Hepatocyte (in vitro differentiated cells): ENCODE results near the gene OR6N2. TPM values are rescaled to one million over a fixed set of nuclear protein-coding genes. Genes with fewer than 3 reads are reported as not detected.
A peak's percentile ranks its signal among the peaks of the same experiment; 100 is the strongest.

Source experiments
- DNase-seq: peaks from one replicate; pipeline ENCODE4 v3.0.0-alpha.2; 2016; ENCODE audit warnings: low spot score
- H2AFZ ChIP-seq: fragments of 200-600 bp; sonication (generic); 2 replicates; pipeline ENCODE4 v1.6.0; 2016; ENCODE audit warnings: antibody characterized with exemption, mild to moderate bottlenecking
- H3K27ac ChIP-seq: fragments of 200-600 bp; sonication (generic); 2 replicates; pipeline ENCODE4 v1.5.1; 2016; ENCODE audit warnings: mild to moderate bottlenecking
- H3K27me3 ChIP-seq: fragments of 200-600 bp; sonication (generic); 2 replicates; pipeline ENCODE4 v1.6.1; 2016
- H3K36me3 ChIP-seq: fragments of 200-600 bp; sonication (generic); replicated peaks from 2 replicates; pipeline ENCODE4 v1.5.1; 2016; ENCODE audit warnings: low read depth; ENCODE audit not compliant: insufficient read depth
- H3K4me1 ChIP-seq: fragments of 200-600 bp; sonication (generic); 2 replicates; pipeline ENCODE4 v1.5.1; 2016; ENCODE audit warnings: mild to moderate bottlenecking, moderate library complexity; ENCODE audit not compliant: insufficient read depth
- H3K4me2 ChIP-seq: fragments of 200-600 bp; sonication (generic); 2 replicates; pipeline ENCODE4 v1.6.0; 2016
- H3K4me3 ChIP-seq: fragments of 200-600 bp; sonication (generic); 2 replicates; pipeline ENCODE4 v1.5.1; 2016; ENCODE audit warnings: mild to moderate bottlenecking
- H3K79me2 ChIP-seq: fragments of 200-600 bp; sonication (generic); 2 replicates; pipeline ENCODE4 v1.6.0; 2017; ENCODE audit warnings: mild to moderate bottlenecking
- H3K9me2 ChIP-seq: fragments of 200-600 bp; sonication (generic); replicated peaks from 2 replicates; pipeline ENCODE4 v1.6.0; 2017; ENCODE audit warnings: mild to moderate bottlenecking; ENCODE audit not compliant: insufficient read depth
- H3K9me3 ChIP-seq: fragments of 200-600 bp; sonication (generic); 2 replicates; pipeline ENCODE4 v1.5.1; 2016; ENCODE audit warnings: low read depth, mild to moderate bottlenecking
- H4K20me1 ChIP-seq: fragments of 200-600 bp; sonication (generic); 2 replicates; pipeline ENCODE4 v1.6.0; 2016; ENCODE audit warnings: mild to moderate bottlenecking; ENCODE audit not compliant: insufficient read depth, poor library complexity, severe bottlenecking
- EZH2 ChIP-seq: fragments of 200-600 bp; sonication (generic); IDR thresholded peaks from 2 replicates; pipeline ENCODE4 v1.6.1; 2016; ENCODE audit warnings: antibody characterized with exemption, mild to moderate bottlenecking, borderline replicate concordance
- EZH2phosphoT487 ChIP-seq: fragments of 200-600 bp; sonication (generic); IDR thresholded peaks from one replicate; pipeline ENCODE4 v1.6.1; 2018; ENCODE audit warnings: antibody characterized with exemption, mild to moderate bottlenecking, low read depth, moderate library complexity; ENCODE audit not compliant: unreplicated experiment, severe bottlenecking
- WGBS: methylation state at CpG from one replicate; pipeline ENCODE4 v1.1.6; 2016; ENCODE audit warnings: low lambda C conversion rate; ENCODE audit errors: missing lambda C conversion rate; 5-methylcytosine and 5-hydroxymethylcytosine counted together
- polyA plus RNA-seq: library from polyadenylated mRNA; unstranded; fragments of >200 nt; fragmentation: Nextera tagmentation; extraction: Ambion mirVana; gene quantifications from 2 replicates; pipeline ENCODE4 v1.2.1, GENCODE V29; 2016
- total RNA-seq: library from RNA; depleted of rRNA; stranded (reverse); fragments of >200 nt; gene quantifications from 2 replicates; pipeline ENCODE4 v1.2.3, GENCODE V29; 2014
- TF ChIP-seq, protein P1 (sequence below): fragments of 200-600 bp; sonication (generic); IDR thresholded peaks from 2 replicates; pipeline ENCODE4 v1.5.1; 2016; ENCODE audit warnings: antibody characterized with exemption, mild to moderate bottlenecking; ENCODE audit not compliant: poor library complexity

The OR6N2 gene
- total and polyA plus RNA-seq, 2 experiments from 2014 or later: not detected

DNA sequence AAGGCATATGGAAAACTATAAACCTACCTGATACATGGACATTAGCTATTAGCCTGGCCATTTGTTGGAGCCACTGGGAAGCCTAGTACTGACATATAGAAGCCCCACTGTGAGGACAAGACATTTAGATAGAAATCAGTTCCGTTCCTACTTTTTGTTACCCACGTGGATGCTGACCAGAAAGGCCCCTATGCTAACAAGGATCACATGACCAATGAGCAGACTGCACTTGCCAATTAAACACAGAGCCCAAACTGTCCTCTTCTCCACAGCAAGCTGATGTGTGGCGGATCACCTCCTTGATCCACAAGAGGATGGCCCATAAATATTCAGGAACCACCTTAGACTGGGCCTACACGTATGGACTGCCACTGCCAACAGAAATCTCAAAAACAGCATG lies 49.3 kb downstream of the OR6N2 start:
- TF ChIP-seq, protein P1, sequence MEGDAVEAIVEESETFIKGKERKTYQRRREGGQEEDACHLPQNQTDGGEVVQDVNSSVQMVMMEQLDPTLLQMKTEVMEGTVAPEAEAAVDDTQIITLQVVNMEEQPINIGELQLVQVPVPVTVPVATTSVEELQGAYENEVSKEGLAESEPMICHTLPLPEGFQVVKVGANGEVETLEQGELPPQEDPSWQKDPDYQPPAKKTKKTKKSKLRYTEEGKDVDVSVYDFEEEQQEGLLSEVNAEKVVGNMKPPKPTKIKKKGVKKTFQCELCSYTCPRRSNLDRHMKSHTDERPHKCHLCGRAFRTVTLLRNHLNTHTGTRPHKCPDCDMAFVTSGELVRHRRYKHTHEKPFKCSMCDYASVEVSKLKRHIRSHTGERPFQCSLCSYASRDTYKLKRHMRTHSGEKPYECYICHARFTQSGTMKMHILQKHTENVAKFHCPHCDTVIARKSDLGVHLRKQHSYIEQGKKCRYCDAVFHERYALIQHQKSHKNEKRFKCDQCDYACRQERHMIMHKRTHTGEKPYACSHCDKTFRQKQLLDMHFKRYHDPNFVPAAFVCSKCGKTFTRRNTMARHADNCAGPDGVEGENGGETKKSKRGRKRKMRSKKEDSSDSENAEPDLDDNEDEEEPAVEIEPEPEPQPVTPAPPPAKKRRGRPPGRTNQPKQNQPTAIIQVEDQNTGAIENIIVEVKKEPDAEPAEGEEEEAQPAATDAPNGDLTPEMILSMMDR: no peak
- TF ChIP-seq EZH2phosphoT487 (no peak), EZH2 (no peak)
- H3K27ac ChIP-seq: no peak overlapping the region
- H2AFZ ChIP-seq: no peak overlapping the region
- H3K4me2 ChIP-seq: no peak overlapping the region
- H3K27me3 ChIP-seq: no peaks in the 10 kb centered on the region
- H3K4me1 ChIP-seq: no peaks in the 10 kb centered on the region
- H4K20me1 ChIP-seq: no peaks in the 10 kb centered on the region
- H3K79me2 ChIP-seq: no peaks in the 10 kb centered on the region
- no peak for DNase-seq
- no peaks in the 10 kb centered on the region for H3K9me3 ChIP-seq
- H3K4me3 ChIP-seq: no peak overlapping the region
- WGBS: 88% methylated on average over 4 of the region's 4 CpGs
- no peaks in the 10 kb centered on the region for H3K9me2 ChIP-seq
- no peaks in the 10 kb centered on the region for H3K36me3 ChIP-seq

DNA sequence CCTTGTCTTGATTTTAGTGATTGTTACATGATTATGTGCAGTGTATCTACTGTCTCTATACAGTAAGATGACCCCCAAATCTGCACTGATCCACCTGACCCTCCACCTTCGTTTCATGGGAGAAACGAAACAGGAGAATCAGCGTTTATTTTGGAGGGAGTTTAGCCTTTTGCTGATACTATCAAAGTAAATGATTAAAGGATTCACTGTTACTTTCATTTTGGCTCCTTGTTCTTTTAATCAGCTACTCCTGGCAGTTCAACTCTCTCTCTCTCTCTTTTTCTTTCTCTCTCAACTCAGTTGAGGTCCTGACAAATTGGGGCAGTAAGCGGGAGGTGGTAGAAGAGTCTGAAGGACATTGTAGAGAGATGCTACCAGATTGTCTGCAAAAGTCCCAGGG lies 50.6 kb downstream of the OR6N2 start:
- no peaks in the 10 kb centered on the region for H3K9me2 ChIP-seq
- no peaks in the 10 kb centered on the region for H3K79me2 ChIP-seq
- TF ChIP-seq EZH2phosphoT487 (no peak), EZH2 (no peak)
- TF ChIP-seq, protein P1: no peak
- no peak overlapping the region for H2AFZ ChIP-seq
- no peak overlapping the region for H3K27ac ChIP-seq
- H3K27me3 ChIP-seq: no peaks in the 10 kb centered on the region
- H3K9me3 ChIP-seq: no peaks in the 10 kb centered on the region
- WGBS: 52% methylated on average over 4 of the region's 4 CpGs
- no peaks in the 10 kb centered on the region for H3K4me1 ChIP-seq
- H4K20me1 ChIP-seq: no peaks in the 10 kb centered on the region
- no peak for DNase-seq
- peak overlapping the region; percentile 50 for H3K4me2 ChIP-seq
- H3K36me3 ChIP-seq: no peaks in the 10 kb centered on the region
- H3K4me3 ChIP-seq: no peak overlapping the region

DNA sequence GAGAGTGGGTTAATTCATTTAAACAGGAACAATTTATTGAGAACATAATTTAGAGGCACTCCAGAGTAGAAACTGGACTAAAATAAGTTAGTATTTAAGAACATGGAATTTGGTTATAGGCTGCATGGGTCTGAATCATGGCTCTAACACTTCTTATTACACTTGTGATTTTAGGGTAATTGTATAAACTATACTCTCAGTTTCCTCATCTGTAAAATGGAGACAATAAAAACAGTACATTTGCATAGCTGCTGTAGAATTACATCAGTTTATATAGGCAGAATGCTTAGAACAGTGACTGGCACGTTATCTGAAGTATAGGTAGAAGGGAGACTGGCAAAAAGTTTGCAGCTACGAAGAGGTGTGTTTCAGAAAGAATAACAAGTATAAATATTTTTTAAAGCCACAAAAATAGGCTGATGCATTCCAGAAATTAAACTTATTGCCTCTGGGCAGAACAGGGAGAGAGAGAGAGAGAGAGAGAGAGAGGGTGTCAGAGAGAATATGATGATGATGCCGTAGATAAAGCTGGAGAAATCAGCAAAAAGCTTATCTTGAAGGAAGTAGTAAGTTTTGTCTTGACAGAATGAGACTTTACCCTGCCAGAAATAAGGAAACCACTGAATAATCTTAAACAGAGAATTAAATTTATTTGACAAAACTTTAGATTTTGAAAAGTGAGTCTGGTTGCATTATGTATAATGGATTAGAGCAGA lies 52.3 kb downstream of the OR6N2 start:
- Histone ChIP-seq H3K27ac (no peak overlapping the region), H3K27me3 (no peaks in the 10 kb centered on the region), H2AFZ (no peak overlapping the region), H3K4me1 (no peaks in the 10 kb centered on the region), H3K9me3 (no peaks in the 10 kb centered on the region), H3K36me3 (no peaks in the 10 kb centered on the region), H3K4me3 (no peak overlapping the region), H4K20me1 (no peaks in the 10 kb centered on the region), H3K9me2 (no peaks in the 10 kb centered on the region), H3K79me2 (no peaks in the 10 kb centered on the region), H3K4me2 (no peak overlapping the region)
- DNase-seq: no peak
- TF ChIP-seq, protein P1: no peak
- 56% methylated on average over 3 of the region's 3 CpGs for WGBS
